G401.6 (cell line): ENCODE measurements around the gene RASGRP3.
"Not testable (repeated sequence)": the region's sequence is repeated elsewhere in the genome, so short reads cannot be mapped to it uniquely, and the experiment has no call there.

Experiments
- FAIRE-seq: peaks from 2 replicates; lab custom pipeline; 2012; peaks lifted over from hg19 to GRCh38; lab: Jason Lieb, UNC

The RASGRP3 gene

DNA sequence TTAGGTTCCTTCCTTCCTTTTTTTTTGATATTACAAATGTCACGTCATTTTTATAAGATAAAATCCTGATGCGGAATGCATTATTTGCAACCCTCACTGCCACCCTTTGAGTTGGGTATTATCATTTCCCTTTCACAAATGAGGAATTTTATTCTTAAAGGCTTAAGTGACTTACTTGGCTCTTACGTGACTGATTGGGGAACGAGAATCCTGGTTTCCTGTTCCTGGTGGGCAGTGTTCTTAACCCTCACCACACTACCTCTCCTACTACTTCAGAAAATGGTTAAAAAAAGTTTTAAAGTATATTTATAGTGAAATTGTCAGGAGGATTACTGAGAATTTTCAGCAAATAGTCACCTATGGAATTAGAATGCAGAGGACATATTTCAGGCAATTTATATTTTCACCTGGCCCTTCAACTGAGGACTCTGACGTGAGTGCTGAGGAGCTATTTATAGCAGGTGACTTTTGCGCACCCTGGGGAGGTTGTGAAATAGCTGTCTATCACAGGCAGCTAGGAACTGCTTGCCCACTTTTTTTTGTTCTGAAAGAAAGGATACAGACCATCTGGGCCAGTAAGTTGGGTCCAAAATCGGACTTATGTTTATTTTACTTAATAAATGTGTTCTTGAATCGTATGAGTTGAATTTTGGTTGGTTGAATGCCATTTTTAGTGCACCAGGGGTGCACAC, 18.7 kb upstream of the RASGRP3 start:
- no peak for FAIRE-seq

- FAIRE-seq, result no peak
Measured at GRCh38 chr2:33458248-33458819, 18.1 kb upstream of the RASGRP3 start.

GRCh38 chr2:33459745-33460144, 16.7 kb upstream of the RASGRP3 start:
- no peak for FAIRE-seq

- not testable (repeated sequence) for FAIRE-seq
Measured at GRCh38 chr2:33462512-33462911, 13.9 kb upstream of the RASGRP3 start.

DNA sequence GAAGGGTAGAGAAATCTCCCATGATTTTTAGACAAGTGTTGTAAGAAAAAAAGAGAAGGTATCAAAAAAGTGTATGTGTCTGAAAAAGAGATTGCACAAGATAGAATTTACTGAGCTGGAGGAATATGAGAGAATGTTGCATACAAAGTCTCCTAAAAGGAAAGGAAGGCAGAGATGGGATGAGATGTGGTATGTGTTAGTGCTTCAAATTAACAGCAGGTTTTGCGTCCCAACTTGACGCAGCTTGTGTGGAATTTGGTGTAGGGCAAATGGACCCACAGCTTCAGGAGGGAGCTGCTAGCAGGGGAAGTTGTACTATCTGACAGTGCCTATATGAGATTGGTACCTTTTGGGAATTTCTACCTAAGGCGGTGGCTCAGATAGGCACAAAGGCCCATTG, 9.0 kb upstream of the RASGRP3 start:
- no peak for FAIRE-seq

DNA sequence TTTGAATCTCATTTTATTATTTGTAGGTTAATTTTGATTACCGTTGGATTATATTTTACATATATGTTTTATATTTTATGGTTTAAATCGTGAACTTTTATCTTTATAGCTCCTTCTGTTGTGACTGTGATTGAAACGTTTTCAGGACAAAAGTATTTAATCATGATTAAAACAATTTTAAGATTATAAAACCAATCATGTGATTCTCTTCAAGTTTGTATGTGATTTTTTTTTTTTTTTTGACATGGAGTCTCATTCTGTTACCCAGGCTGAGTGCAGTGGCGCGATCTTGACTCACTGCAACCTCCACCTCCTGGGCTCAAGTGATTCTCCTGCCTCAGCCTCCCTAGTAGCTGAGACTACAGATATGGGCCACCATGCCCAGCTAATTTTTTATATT, 7.2 kb upstream of the RASGRP3 start:
- no peak for FAIRE-seq

GRCh38 chr2:33475224-33476130, 972 bp upstream of the RASGRP3 start:
- FAIRE-seq, result no peak

DNA sequence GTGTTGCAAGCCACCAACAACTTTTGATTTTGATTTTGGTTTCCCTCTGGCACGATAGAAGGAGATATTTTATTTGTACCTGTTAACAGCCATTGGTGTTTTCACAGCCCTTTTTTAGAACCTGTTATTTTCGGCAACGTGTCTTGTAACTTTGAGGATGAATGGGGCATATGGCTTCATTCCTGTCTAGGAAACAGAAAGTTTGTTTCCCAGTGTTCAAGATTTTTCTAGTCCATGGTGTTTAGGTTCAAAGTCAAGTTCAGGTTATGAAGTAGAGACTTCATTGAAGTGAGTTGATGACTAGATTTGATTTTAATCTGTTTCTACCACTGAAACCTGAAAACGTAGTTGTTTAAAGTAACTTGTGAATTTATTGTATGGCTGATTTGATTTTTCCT, 343 bp downstream of the RASGRP3 start:
- FAIRE-seq, result no peak

DNA sequence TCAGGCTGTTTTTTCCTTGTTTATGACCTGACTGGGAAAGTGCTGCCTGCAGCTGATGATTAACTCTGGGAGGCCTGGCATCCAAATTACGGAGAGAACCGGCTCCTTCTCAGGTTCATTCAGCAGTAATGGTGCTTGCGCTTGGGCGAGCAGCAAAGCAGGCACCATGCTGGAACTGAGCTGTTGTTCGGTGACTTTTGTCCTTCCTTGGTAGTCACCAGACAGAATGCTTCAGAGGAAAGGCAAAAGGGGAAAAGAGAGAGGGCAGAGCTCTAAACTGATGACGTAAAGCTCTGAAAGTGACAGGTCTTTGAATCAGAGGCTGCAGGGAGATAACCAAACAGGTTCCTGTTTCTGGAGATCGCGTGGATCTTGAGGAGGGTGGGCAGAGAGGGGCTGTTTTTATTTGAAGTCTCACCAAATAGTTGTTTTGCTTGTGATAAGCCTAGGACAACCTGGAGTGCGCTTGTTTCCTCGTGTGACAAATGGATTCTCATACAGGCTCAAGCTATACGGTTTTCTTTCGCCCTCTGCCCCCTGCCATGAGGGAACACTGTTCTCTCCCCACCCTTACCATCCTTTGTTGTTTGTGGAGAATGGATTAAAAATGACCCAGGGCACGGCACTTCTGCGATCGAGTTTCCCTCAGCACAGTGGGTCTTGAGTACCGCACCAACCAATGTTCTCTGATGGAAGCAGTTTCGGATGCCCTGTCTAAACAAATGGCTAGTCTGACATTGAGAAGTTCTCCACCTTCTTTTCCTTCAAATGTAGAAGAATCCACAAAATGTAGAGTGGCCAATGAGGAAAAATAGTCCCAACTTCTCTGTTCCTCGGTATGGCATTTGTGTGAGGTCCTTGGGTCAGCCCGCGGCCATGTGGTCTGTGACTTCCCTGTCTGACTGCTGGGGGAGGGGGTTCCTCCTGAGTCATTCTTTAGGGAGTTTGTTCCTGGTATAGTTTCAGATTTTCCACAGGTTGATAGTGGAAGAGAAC, 1.3 kb downstream of the RASGRP3 start:
- no peak for FAIRE-seq

- no peak for FAIRE-seq
Measured at GRCh38 chr2:33478968-33479731, 2.7 kb downstream of the RASGRP3 start.

- no peak for FAIRE-seq
Measured at GRCh38 chr2:33482518-33482917, 6.1 kb downstream of the RASGRP3 start.

- FAIRE-seq, result no peak
Measured at GRCh38 chr2:33484042-33484621, 7.7 kb downstream of the RASGRP3 start.

DNA sequence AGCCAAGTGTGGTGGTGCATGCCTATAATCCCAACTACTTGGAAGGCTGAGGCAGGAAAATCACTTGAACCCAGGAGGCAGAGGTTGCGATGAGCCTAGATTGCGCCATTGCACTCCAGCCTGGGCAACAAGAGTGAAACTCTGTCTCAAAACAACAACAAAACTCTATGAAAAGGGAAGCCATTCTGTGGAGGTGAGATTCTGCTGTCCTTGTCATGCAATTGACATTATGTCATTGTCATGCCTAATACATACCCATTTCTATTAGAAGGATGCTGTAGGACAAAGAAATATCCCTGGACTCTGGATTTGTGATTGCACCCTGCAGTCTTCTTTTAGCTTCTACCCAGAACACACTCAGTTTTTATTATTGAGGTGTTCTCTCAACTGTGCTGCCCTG, 8.6 kb downstream of the RASGRP3 start:
- no peak for FAIRE-seq

DNA sequence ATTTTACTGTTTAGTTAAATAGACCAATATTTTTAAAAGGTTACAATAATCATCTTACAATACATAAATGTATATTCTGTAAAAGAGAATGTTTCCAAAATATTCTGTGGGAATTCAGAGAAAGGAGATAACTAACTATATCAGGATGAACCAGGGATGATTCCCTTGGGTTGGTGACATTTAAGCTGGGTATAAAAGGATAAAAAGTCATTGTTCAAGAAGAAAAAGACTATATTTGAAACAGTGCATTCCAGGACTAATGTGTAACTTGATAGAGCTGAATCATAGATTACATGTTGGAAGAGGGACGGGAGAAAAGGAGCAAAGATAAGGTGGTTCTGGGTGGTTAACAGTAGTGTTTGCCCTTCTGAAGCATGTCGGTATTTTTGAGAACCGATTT, 10.1 kb downstream of the RASGRP3 start:
- no peak for FAIRE-seq

DNA sequence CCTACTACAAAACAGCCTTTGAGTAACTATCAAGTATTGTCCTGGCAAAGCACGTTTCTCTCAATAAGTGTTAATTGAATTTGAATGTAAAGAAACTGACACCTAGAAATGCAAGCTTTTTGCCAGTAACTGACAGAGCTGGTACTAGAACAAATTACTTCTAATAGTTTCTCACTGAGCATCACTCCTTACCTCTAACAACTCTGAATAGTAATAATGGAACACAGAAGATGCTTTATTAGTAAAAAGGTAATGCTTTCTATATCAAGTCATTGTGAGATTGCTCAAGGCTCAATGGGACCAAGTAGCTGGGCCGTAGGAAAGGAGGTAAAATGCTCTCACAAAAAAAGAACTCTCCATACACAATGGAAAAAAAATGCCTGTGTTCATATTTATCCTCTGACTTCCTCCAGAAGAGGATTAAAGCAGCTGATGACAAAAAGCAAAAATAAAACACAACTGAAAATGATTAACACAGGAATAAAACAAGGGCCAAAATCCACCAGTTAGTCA, 11.8 kb downstream of the RASGRP3 start:
- no peak for FAIRE-seq

DNA sequence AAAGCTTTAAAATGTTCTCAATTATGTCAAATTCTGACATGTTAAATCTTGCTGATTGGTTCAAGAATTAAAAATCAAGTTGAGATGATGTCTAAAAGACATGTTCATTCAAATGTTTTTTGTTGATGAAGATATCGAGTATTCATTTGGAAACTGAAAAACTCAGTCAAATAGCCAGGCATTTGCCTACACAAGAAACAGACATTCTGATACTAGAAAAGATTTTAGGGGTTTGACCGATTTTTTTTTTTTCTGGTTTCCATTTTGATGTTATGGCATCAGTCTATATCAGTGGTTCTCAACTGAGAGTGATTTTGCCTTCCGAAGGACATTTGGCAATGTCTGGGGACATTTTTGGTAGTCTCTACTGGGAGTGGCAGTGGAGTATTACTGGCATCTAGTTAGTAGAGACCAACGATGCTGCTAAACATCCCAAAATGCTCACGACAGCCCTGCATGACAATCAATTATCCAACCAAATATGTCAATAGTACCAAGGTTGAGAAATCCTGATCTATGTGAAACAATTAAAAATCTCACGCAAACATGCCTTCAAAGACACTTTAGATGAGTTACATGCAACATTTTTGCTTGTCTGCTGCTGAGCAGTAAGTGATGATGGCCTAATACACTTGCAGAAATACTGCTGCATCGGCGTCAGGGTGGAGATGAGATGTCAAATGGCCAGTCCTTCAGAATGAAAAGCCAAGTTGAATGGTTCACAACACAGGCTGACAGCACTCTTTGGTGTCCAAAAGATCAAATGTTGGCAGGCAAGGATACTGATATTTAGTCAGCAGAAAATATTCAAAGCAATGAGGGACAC, 12.5 kb downstream of the RASGRP3 start:
- FAIRE-seq, result no peak

DNA sequence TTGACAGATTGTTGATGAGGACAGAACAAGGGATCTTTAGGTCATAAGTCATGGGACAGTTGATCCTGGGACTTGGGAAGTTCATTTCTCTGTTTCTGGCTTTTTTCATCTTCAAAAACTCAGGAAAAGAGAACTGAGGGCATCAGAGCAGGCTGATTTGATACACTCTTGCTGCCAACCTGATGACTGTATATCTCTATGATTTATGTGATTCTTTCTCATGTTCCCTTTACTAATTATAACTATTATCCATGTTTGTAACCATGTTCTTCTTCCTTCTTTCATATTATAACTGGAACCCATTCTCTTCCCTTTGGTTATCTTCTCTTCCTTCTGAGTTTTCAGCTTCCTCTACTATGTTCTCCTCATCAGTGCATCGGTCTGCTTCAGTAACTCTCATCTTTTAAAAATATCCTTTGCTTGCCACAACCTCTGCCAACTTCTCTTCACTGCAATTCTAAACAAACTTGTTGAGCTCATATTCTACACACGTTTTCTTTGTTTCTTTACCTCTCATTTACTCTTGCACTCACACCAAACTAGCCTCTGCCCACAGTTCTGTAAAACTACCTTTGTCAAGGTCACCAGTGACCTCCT, 13.5 kb downstream of the RASGRP3 start:
- no peak for FAIRE-seq

GRCh38 chr2:33491441-33492084, 15.1 kb downstream of the RASGRP3 start:
- FAIRE-seq, result no peak
